HFF-Myc (cell line): ENCODE results near the gene PDLIM5.
"Not testable (repeated sequence)": the region's sequence is repeated elsewhere in the genome, so short reads cannot be mapped to it uniquely, and the experiment has no call there.

Experiments used
- DNase-seq: peaks from one replicate; pipeline ENCODE4 v3.0.0-alpha.2; 2011; ENCODE audit warnings: low read depth; ENCODE audit errors: extremely low read depth
- H3K4me3 ChIP-seq: replicated peaks from 2 replicates; pipeline ENCODE4 v1.5.1; 2011; ENCODE audit warnings: low read depth, mild to moderate bottlenecking, control low read depth, low read length
- TF ChIP-seq, protein P1 (sequence below): IDR thresholded peaks from 2 replicates; pipeline ENCODE4 v1.5.1; 2012; ENCODE audit warnings: mild to moderate bottlenecking, low read depth, low read length, control low read depth; ENCODE audit errors: missing control alignments

PDLIM5 gene

GRCh38 chr4:94621491-94622080 lies 169.8 kb downstream of the PDLIM5 start:
- TF ChIP-seq, protein P1, sequence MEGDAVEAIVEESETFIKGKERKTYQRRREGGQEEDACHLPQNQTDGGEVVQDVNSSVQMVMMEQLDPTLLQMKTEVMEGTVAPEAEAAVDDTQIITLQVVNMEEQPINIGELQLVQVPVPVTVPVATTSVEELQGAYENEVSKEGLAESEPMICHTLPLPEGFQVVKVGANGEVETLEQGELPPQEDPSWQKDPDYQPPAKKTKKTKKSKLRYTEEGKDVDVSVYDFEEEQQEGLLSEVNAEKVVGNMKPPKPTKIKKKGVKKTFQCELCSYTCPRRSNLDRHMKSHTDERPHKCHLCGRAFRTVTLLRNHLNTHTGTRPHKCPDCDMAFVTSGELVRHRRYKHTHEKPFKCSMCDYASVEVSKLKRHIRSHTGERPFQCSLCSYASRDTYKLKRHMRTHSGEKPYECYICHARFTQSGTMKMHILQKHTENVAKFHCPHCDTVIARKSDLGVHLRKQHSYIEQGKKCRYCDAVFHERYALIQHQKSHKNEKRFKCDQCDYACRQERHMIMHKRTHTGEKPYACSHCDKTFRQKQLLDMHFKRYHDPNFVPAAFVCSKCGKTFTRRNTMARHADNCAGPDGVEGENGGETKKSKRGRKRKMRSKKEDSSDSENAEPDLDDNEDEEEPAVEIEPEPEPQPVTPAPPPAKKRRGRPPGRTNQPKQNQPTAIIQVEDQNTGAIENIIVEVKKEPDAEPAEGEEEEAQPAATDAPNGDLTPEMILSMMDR, result peak; percentile 63
- no peak for DNase-seq
- H3K4me3 ChIP-seq, result no peak overlapping the region

- no peak overlapping the region for H3K4me3 ChIP-seq
- TF ChIP-seq, protein P1, result no peak
- no peak for DNase-seq
Measured at GRCh38 chr4:94623126-94623911, 171.6 kb downstream of the PDLIM5 start.

DNA sequence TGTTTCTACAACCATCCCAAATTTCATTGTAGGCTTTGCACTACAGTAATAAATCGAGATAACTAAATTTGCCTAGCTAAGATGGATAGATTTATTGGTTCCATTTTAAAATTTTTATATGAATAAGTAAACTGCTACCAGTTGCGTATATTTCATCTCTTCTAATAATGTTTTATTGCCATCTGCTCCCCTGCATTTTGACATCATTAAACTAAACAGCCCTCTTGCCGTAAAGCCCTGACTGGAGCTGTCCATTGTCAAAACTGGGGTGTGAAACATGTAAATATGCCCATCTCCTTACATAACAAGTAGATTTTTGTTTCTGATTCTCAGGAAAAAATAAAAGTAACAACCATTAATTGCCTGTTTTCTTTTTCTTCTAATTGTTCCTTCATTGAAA lies 175.2 kb downstream of the PDLIM5 start:
- no peak overlapping the region for H3K4me3 ChIP-seq
- DNase-seq, result no peak
- TF ChIP-seq, protein P1, result no peak

- DNase-seq, H3K4me3 ChIP-seq: not testable (repeated sequence)
Measured at GRCh38 chr4:94629058-94629457, 177.3 kb downstream of the PDLIM5 start.

DNA sequence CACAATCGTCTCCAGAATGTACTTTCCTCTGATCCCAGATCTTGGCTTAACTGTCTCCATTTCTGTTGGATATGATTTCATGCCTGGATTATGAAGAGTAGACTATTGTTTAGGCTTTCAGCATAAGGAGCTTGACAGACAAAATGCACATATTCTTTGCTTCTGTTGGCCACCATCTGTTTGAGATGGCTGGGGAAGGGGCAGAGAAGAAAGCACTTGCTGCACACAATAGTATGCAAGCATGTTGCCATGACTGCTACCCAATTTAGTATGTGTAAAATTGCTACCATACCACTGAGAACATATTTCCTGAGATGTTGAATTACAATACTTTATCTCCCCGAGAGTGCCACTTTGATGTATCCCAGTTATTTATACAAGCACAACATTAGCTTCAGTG lies 178.1 kb downstream of the PDLIM5 start:
- no peak for DNase-seq
- no peak overlapping the region for H3K4me3 ChIP-seq
- TF ChIP-seq, protein P1, result no peak

DNA sequence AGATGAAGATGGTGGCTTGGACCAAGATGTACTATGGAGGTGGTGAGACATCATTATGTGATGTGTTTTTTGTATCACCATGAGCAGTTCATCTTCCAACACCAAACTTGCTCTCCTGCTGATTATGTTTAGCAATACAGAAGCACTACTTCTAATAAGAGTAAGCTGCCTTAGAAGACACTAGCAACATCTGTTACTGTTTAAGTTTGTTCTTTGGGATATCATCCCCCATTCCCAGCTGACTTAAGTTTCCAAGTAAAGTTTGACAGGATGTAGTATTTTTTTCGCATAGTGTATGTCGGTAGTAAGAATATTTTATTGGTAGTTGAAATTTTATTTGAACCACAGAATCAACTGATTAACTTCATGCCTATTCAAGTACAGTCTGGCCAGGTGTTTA lies 182.5 kb downstream of the PDLIM5 start:
- TF ChIP-seq, protein P1, result no peak
- peak; percentile 24 for DNase-seq
- no peak overlapping the region for H3K4me3 ChIP-seq

DNA sequence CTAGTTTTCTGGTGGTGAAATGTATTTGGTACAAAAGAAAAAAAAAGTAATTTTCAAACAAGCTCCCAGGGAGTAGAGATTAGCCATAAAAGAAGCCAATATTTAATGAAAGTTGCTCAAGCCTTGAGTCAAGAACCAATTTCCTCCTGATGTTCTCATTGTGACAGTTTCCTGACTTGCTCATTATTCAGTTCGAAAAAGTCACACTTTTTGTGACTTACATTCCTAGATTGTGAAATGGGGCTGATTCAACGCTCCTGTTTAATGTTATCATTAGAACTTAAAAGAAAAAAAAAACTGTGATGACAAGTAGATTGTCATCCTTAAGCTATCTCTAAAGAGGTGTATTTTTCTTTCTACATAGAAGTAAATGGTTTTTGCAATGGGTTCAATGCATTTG lies 183.4 kb downstream of the PDLIM5 start:
- no peak overlapping the region for H3K4me3 ChIP-seq
- TF ChIP-seq, protein P1, result no peak
- no peak for DNase-seq
